Fibroblast of skin of back (primary cell): ENCODE data around the gene EIF2AK2.
A peak's percentile ranks its signal among the peaks of the same experiment; 100 is the strongest.

Source experiments
- DNase-seq: peaks from one replicate; pipeline ENCODE4 v3.0.0-alpha.2; 2013

EIF2AK2 gene

DNA sequence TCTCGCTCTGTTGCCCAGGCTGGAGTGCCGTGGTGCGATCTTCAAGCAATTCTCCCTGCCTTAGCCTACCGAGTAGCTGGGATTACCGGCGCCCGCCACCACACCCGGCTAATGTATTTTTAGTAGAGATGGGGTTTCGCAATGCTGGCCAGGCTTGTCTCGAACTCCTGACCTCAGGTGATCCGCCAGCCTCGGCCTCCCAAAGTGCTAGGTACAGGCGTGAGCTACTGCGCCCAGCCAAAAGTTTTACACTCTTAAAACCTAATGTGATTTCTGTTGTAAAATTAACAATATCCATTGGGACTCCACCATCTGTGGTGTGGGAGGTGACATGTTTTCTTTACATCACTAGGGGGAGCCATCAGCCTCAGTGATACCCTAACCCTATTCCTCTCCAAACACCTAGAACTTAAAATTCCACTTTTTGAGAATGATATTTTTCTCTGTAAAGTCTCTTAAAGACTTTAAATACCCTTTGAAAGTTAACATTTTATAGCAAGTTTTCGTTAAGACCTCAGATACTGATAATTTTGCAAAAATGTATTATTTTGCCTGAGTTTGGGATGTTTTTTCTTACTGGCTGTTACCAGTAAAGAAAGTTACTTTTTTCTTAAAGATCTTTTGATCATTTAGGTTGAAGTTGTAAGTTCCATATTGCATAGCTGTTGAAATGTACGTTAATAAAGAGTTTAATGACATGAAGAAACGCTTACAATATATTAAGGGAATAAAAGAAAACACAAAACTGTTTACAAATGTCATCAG, 11.6 kb upstream of the EIF2AK2 start:
- peak; percentile 42 for DNase-seq

DNA sequence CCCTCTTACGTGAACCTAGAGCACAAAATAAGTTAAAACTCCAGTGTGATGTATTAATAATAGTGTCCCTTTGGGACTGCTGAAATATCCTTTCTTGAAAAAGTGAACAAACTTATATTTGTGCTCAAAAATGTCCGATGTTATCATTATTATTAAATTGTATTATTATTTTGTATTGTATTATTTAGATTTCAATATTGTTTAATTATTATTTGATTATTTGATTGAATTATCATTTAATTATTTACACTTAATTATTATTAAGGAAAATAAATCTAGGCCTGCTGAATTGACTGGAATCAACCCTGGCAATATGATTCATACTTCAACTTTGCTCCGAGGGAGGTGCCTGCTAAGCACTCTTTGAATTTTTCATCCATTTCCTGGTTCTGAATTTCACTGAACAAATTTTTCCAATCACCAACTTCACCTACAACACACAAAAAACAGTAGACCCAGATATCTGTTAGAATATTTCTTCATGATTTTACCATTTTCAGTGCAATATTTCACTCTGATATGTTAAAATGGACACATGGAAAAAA, 10.9 kb upstream of the EIF2AK2 start:
- DNase-seq: peak; percentile 21

DNA sequence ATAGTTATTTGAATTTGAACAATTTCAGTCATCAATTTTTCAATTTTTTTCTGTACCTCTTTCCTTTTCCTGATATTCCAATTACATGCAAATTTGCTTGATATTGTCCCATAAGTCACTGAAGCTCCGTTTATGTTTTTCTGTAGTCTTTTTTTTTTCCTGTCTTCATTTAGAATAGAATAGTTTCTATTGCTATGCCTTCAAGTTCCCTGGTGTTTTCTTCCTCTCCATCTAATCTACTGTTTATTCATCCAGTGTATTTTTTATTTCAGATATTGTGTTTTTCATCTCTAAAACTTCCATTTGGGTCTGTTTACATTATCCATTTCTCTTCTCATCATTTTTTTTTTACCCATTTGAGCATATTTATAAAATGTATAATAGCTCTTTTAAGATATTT, 8.0 kb upstream of the EIF2AK2 start:
- no peak for DNase-seq

DNA sequence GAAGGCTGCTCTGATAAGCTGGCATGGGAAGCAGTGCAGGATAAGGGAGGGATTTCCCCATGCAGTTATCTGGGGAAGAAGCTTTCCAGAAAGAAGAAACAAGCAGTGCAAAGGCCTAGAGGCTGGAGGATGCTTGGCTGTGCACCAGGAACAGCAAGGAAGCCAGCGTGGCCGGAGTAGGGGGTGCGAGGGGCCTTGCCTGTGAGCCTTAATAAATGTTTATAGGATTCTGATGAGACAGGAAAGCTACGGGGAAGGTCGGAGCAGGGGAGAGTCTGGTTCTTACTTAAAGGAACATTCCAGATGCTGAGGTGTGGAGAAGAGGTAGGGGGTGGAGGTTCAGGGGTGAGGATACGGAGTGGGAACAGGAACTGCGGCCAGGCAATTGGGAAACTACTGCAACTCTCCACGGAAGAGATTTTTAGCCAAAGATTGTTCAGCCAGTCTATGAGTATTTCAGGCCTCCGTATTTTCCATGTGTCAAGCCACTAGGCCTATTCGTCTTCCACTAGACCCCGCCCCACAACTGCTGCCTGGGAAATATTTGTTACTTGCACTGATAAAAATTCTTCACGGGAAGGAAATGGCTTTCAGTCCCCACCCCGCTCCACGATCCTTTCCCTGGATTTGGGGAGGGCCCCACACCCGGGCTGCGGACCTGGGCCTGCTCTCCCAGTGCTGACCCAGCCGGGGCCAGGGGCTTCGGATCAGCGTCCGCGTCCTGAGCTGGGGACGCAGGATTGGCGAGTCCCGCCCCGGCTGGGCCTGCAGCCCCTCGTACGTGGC, 516 bp downstream of the EIF2AK2 start:
- peak; percentile 63 for DNase-seq

DNA sequence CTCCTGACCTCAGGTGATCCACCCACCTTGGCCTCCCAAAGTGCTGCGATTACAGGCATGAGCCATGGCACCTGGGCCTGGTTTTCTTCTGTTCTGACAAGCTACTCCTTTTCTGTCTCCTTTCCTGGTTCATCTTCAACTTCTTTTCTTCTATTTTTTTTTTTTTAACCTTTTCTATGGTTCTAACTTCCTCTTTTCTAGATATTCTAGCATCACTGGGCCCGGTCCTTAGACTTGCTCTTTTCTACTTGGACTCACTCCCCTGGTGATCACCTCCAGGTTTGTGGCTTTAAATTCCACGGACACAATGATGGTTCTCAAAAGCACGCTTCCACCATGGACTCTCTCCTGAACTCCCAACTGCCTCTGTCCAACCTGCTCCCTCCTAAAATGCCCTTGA, 2.0 kb downstream of the EIF2AK2 start:
- no peak for DNase-seq

DNA sequence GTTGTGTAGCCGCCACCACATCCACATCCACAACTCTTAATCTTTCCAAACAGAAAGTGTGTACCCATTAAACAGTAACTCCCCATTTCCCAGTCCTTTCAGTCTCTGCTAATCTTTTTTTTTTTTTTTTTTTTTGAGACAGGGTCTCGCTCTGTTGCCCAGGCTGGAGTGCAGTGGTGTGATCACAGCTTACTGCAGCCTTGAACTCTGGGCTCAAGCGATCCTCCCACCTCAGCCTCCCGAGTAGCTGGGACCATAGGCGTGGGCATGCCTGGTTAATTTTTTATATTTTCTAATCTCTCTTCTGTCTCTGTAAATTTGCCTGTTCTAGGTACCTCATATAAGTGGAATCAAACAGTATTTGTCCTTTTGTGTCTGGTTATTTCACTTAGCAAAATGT, 3.6 kb downstream of the EIF2AK2 start:
- no peak for DNase-seq

DNA sequence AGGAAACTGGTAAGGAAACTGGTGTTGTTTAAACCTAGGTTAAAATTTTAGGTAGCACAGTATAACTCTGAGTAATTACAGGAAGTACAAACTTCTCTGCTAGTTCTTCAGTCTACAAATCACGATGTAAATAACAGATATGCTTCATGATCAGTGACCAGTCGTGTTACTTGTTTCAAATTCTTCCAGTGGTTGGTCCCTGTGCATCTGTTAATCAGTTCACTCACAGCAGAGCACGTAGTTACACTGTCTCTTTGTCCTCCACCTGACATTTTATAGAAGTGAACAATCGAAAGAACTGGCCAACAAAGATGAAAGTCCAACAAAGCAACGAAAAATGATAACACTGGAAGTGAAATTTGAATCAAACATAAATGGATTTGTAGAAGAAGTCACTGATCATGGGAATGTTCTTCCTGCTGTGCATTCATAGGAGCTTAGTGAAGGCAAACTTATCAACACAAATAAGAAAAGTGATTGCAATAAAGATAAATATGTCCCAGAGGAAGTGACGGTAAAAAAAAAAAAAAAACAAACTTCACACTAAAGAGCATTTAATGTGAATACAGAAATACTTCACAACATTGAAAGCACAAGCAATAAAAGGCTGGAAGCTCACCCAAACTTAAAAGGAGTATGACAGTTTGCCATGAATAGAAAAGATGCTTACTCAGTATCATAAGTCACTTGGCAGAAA, 7.0 kb downstream of the EIF2AK2 start:
- DNase-seq: no peak

DNA sequence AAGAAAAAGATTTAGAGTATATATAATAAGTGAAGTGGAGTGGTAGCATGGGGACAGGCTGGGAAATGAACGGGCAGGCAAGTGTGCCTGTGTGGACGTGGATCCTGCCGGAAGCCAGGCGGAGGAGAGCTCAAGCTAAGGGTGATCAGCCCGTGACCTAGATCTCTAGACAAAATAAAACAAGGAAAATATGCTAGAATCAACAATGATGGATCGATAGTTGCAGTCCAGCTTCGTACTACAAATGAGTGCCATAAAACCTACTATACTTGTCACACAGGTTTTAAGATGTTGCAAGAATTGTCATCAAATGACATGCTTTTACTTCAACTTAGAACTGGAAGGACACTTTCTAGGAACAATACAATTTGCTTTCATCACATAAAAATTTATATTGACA, 8.5 kb downstream of the EIF2AK2 start:
- DNase-seq: no peak

DNA sequence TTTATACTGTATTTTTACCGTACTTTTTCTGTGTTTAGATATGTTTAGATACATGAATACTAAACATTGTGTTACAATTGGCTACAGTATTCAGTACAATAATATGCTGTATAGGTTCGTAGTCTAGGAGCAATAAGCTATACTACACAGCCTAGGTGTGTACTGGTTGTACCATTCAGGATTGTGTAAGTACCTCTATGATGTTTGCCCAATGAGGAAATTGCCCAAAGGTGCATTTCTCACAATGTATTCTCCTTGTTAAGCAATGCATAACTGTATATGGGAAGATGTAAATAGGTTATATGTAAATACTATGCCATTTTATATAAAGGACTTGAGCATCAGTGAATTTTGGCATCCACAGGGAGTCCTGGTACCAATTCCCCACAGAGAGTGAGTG, 10.7 kb downstream of the EIF2AK2 start:
- no peak for DNase-seq

DNA sequence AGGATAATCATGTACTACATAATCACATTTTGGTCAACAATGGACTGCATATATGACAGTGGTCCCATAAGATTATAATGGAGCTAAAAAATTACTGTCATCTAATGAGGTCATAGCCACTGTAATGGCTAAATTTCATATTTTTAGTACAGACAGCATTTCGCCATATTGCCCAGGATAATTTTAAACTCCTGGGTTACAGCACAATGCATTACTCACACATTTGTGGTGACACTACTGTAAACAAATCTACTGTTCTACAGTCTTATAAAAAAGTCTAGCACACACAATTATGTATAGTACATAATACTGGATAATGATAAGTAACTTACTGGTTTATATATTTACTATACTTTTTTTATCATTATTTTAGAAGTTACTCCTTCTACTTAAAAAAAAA, 12.8 kb downstream of the EIF2AK2 start:
- DNase-seq: peak; percentile 27

DNA sequence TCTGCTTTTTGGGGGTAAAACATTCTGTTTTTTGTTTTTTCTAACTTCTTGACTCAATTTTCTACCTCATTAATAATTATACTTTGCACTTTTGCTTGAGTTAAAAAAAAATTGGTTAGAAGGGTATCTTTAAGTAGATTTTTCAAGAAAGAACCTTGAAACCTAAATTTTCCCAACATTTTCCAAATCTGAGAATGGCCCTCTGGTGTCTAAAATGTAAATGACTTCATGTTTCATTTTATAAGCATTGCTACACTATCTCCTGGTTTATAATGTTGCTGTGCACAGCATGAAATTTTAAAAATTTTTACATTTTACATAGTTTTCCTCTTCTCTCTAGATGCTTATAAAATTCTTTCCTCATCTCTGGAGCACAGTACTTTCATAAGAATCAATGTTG, 14.2 kb downstream of the EIF2AK2 start:
- DNase-seq: no peak

DNA sequence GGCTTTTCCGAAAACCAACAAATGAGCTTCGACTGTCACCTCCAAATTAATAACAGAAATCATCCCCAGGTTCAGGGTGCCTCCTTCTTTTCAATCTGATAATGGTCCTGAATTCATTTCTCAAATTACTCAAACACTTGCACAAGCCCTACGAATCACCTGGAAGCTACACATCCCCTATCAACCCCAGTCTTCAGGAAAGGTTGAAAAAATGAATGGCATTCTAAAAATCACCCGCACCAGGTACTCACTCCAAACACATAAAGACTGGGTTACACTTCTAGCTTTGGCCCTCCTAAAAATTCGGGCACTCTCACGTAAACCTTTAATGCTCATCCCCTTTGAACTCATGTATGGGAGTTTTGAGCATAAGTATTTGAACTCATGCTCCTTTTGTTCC, 23.9 kb downstream of the EIF2AK2 start:
- DNase-seq: no peak

DNA sequence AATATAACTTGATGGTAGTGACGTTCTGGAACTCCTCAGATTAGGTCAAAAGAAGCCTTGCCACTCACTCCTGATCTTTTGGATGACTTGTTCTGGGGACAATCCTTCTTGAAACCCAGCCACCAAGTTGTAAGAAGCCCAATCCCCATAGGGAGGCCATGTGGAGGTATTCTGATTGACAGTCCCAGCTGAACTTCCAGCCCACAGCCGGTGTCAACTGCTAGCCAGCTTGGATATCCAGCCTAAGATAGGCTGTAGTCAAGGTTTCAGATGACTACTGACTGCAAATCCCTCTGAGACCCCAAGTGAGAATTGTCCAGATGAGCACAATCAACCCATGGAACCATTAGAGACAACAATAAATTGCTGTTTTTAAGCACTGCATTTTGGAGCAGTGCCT, 31.4 kb downstream of the EIF2AK2 start:
- DNase-seq: no peak

DNA sequence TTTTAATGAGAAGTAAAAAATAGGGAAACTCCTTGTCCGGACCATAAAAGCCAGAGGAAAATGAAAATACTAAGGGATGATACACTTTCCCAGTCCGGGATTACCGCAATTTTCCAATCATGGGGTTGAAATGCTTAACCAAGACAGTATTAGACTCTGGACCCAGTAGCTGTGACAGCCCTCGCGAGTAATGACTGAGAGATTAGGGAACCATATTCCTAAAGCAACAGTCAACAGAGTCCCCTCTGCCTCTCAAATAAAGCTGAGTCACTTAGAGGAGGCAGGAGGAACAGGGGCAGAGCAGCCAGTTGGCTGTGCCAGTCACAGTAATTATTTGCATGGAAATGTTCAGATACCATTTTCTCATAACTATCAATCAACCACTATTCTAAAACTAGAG, 37.6 kb downstream of the EIF2AK2 start:
- DNase-seq: no peak

DNA sequence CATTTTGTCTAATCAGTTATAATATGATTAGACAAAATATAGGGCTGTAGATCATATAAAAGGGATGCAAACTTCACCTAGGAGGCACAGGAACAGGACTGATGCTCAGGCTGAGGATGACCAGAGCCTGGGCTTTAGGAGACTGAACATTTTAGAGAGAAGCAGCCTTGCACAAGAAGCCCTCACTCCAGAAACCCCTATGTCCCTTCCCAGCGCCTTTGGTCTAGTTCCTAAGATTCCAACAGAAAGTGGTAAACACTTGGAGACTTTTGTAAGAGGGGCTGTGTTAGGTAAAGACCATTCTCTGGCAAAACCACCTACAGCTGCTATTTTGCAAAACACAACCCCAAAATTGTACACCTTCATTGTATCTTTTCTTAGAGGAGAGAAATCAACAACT, 39.2 kb downstream of the EIF2AK2 start:
- no peak for DNase-seq

DNA sequence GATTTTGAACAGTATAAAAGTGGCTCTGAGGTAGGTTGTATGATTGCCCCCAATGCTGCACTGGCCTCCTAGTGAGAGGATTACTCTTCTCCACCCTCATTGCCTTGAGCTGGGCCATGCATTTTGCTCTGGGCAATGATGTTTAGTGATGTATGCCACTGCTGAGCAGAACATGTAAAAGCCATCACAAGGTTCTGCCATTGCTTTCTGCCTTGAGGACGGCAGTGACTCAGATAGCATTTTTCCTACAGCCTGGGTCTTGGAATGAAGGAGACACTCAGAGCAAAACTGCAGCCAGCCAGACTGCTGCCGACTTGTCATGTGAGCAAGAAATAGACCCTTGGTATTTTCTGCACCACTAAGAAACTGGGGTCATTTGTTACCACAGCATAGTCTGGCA, 44.8 kb downstream of the EIF2AK2 start:
- DNase-seq: no peak

DNA sequence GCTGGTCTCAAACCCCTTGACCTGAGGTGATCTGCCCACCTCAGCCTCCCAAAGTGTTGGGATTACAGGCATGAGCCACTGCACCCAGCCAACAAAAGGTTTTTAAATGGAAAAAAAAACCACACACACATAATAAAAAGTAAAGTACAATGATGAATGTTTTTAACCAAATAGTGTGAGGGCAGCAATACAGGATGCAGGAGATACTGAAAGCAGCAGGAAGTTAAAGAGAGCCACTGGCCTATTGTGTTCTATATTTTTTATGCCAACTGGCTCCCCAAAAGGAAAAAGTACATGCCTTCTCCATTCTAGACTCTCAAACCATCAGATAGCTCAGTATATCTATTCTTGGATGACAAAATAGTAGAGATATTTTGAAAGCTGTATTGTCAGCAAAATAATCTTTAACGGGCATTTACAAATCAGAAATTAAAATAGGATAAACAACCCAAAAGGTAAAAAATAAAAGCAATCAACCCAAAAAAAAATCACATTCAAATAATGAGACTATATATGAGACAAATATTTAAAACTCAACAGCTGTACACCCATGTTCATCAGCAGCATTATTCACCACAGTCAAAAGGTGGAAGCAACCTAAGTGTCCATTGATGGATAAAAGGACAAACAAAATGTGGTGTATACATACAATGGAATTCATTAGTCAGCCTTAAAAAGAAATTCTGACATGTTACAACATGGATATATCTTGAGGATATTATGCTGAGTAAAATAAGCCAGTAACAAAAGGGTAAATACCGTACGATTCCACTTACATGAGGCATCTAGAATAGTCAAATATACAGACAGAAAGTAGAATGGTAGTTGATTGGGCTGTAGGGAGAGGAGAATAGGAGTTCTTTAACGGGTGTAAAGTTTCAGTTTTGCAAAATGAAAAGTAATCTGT, 46.2 kb downstream of the EIF2AK2 start:
- no peak for DNase-seq

DNA sequence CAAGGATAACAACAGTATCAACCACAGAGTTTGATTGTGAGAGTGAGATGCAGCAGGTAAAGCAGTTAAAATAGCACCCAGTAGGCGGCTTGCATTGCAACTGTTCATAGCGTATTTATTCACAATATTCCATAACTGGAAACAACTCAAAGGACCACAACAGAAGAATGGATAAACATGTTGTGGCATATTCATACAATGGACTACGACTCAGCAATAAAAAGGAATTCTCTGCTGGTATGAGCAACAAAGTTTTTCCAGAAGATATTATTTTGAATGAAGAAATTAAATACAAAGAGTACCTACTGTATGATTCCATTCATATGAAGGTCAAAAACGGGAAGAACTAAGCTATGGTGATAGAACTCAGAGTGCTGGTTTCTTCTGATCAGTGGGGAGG, 47.3 kb downstream of the EIF2AK2 start:
- DNase-seq: no peak

DNA sequence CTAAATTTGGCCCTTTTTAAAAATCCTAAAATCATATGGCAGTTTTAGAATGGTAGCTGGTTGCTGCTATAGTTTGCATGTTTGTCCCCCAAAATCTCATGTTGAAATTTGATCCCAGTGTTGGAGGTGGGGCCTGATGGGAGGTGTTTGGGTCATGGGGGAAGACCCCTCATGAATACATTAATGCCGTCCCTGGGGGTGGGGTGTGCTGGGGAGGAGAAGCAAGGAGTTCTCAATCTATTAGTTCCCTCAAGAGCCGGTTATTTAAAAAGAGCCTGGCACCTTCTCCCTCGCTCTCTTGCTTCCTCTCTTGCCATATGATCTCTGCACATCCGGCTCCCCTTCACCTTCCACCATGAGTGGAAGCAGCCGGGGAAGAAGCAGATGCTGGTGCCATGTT, 51.6 kb downstream of the EIF2AK2 start:
- no peak for DNase-seq

DNA sequence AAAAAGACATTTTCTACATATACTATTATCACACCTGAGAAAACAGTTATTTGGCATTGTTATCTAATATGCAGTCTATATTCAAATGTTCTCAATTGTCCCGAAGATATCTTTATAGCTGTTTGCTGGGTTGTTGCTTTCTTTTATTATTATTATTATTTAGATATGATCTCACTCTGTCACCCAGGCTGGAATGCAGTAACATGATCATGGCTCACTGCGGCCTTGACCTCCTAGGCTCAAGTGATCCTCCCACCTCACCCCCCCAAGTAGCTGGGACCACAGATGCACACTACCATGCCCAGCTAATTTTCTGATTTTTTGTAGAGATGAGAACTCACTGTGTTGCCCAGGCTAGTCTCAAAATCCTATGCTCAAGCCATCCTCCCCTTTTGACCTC, 52.6 kb downstream of the EIF2AK2 start:
- DNase-seq: no peak

DNA sequence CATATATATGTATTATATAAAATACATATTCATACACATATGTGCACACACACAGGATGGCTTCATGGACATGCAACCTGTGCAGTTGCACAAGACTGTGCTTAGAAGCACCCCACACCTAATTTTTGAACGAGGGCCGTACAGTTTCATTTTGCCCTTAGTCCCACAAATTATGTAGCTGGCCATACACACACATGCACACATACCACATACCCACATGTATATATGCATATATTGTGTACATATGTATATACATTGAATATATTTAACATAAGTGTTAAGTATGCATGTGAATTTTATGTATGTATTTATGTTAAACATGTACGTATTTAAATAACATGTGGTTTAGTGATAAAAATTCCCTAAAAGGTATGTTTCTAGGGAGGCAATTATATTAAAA, 54.2 kb downstream of the EIF2AK2 start:
- no peak for DNase-seq

DNA sequence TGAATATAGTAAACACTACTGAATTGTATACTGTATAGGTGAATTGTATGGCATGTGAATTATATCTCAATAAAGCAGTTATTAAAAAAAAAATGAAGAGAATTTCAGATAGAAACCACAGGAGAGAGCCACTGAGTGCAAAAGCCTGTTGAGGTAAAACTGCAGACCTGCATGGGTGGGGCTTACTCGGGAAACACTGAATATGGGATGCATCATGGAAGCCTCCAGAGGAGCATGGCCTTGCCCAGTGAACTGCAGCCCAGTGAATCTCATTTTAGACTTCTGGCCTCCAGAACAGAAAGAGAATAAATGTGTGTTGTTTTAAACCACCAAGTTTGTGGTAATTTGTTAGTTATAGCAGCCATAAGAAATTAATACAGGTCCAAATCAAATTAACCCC, 56.7 kb downstream of the EIF2AK2 start:
- DNase-seq: no peak
